GM18861 (cell line): Measurements from ENCODE around the gene LIPF.
"Not testable (repeated sequence)": the region's sequence is repeated elsewhere in the genome, so short reads cannot be mapped to it uniquely, and the experiment has no call there.

ENCODE experiments used
- ATAC-seq: cut with Tn5 transposase; IDR thresholded peaks from one replicate; pipeline ENCODE4 v1.9.1; 2021; ENCODE audit not compliant: unreplicated experiment

Gene LIPF

GRCh38 chr10:88664142-88664541 is at the start of gene LIPF:
LIPF (plus strand) TSS chr10:88664442; CDS start chr10:88667298, 2,856 bp downstream.
- ATAC-seq, result no peak

GRCh38 chr10:88616250-88616977 is 47.8 kb upstream of the LIPF start:
- ATAC-seq, result no peak

GRCh38 chr10:88617772-88618300 is 46.4 kb upstream of the LIPF start:
- no peak for ATAC-seq

- ATAC-seq, result no peak
Measured at GRCh38 chr10:88618496-88618895, 45.7 kb upstream of the LIPF start.

- no peak for ATAC-seq
Measured at GRCh38 chr10:88620441-88620840, 43.8 kb upstream of the LIPF start.

- ATAC-seq, result no peak
Measured at GRCh38 chr10:88623835-88624234, 40.4 kb upstream of the LIPF start.

- ATAC-seq, result no peak
Measured at GRCh38 chr10:88624840-88625239, 39.4 kb upstream of the LIPF start.

- ATAC-seq, result no peak
Measured at GRCh38 chr10:88640186-88640585, 24.1 kb upstream of the LIPF start.

GRCh38 chr10:88642209-88642608 is 22.0 kb upstream of the LIPF start:
- ATAC-seq, result no peak

GRCh38 chr10:88642963-88643362 is 21.3 kb upstream of the LIPF start:
- no peak for ATAC-seq

- no peak for ATAC-seq
Measured at GRCh38 chr10:88647061-88647615, 17.1 kb upstream of the LIPF start.

GRCh38 chr10:88651101-88651551 is 13.1 kb upstream of the LIPF start:
- ATAC-seq, result no peak

GRCh38 chr10:88652616-88653015 is 11.6 kb upstream of the LIPF start:
- ATAC-seq, result no peak

GRCh38 chr10:88657901-88658300 is 6.3 kb upstream of the LIPF start:
- ATAC-seq, result no peak

- ATAC-seq, result no peak
Measured at GRCh38 chr10:88659725-88660597, 4.3 kb upstream of the LIPF start.

GRCh38 chr10:88660598-88660884 is 3.7 kb upstream of the LIPF start:
- ATAC-seq, result no peak

GRCh38 chr10:88661018-88661417 is 3.2 kb upstream of the LIPF start:
- ATAC-seq, result no peak

GRCh38 chr10:88661577-88661976 is 2.7 kb upstream of the LIPF start:
- no peak for ATAC-seq

- ATAC-seq, result not testable (repeated sequence)
Measured at GRCh38 chr10:88663153-88663552, 1.1 kb upstream of the LIPF start.

- ATAC-seq, result no peak
Measured at GRCh38 chr10:88668465-88668864, 4.2 kb downstream of the LIPF start.

GRCh38 chr10:88670497-88670896 is 6.3 kb downstream of the LIPF start:
- no peak for ATAC-seq

GRCh38 chr10:88672041-88672440 is 7.8 kb downstream of the LIPF start:
- ATAC-seq, result no peak
